ENCODE results near the gene FCRL6. TPM values are rescaled to one million over a fixed set of nuclear protein-coding genes. Genes with fewer than 3 reads are reported as not detected.

Gene FCRL6
- total and polyA plus RNA-seq, 2 donors (not counting 3 experiments of a cell fraction or from before 2014, with no cell fraction given) = 0.06 TPM; not detected in 1

GRCh38 chr1:159829822-159830465, 27.8 kb downstream of the FCRL6 start:
- ChIA-PET CTCF (interaction anchor here (1.0 to 9.0 kb wide), 15 partner anchors 12 to 697 kb away, joined by 3 to 71 read pairs (median 4); partner anchors contain the start of gene DUSP23), POLR2A (no interaction called here)
- TF ChIP-seq FOS (IDR thresholded peaks at IDR 0.05; ENCODE audit: borderline replicate concordance, insufficient read depth, low read length) = no peak
- TF ChIP-seq EZH2 (IDR thresholded peaks at IDR 0.05; ENCODE audit: borderline replicate concordance, low read depth, low read length, severe bottlenecking) = no peak
- H3K4me3 ChIP-seq (replicated peaks in 1 of 3; ENCODE audit: insufficient read depth in 1 of 3, low read depth in 1 of 3, low read length in 3 of 3) = no peak overlapping the region
- BruUV-seq (replicated peaks) = no TSS peak
- dilution Hi-C loops (cut with MboI; ENCODE audit: extremely low pct_ligation_motif_present, low sequenced_read_pairs) = no loop called here
- H4K20me1 ChIP-seq (replicated peaks; ENCODE audit: control insufficient read depth, extremely low read depth, insufficient read depth, low read length) = no peaks in the 10 kb centered on the region
- no peaks in the 10 kb centered on the region for H3K9me3 ChIP-seq (replicated peaks; ENCODE audit: control insufficient read depth, insufficient read depth, low read length)
- H3K9me1 ChIP-seq (replicated peaks; ENCODE audit: control insufficient read depth, extremely low read depth, insufficient read depth, low read length) = no peaks in the 10 kb centered on the region
- no peaks in the 10 kb centered on the region for H3K36me3 ChIP-seq (ENCODE audit: control insufficient read depth in 2 of 2, extremely low read depth in 1 of 2, insufficient read depth in 2 of 2, low read length in 2 of 2)
- no peak overlapping the region for H3K9ac ChIP-seq (replicated peaks; ENCODE audit: extremely low read depth, insufficient read depth, low read length)
- intact Hi-C loops (cut with micrococcal nuclease) = loop anchor here (1.0 kb wide), 2 partner anchors 31 to 700 kb away; no protein-coding TSS in a partner anchor
- no peaks in the 10 kb centered on the region for H3K27me3 ChIP-seq (ENCODE audit: control insufficient read depth in 2 of 2, insufficient read depth in 2 of 2, low read length in 2 of 2)
- no peaks in the 10 kb centered on the region for H3K4me1 ChIP-seq (ENCODE audit: control insufficient read depth, extremely low read depth, insufficient read depth, low read length)
- FAIRE-seq (no peak), DNase-seq (ENCODE audit: low read depth, low spot score) (no peak)
- H3K4me2 ChIP-seq (ENCODE audit: insufficient read depth, low read length) = no peak overlapping the region
- H3K79me2 ChIP-seq (ENCODE audit: control insufficient read depth, insufficient read depth, low read length) = no peaks in the 10 kb centered on the region
- no peak overlapping the region for H3K27ac ChIP-seq (ENCODE audit: insufficient read depth, low read depth, low read length)
- no peak overlapping the region for H2AFZ ChIP-seq (ENCODE audit: low read depth, low read length)

- Histone ChIP-seq H3K4me1 (ENCODE audit: control insufficient read depth, extremely low read depth, insufficient read depth, low read length) (no peaks in the 10 kb centered on the region), H3K9ac (replicated peaks; ENCODE audit: extremely low read depth, insufficient read depth, low read length) (no peak overlapping the region), H3K4me2 (ENCODE audit: insufficient read depth, low read length) (no peak overlapping the region), H3K36me3 (ENCODE audit: control insufficient read depth in 2 of 2, extremely low read depth in 1 of 2, insufficient read depth in 2 of 2, low read length in 2 of 2) (no peaks in the 10 kb centered on the region), H3K9me1 (replicated peaks; ENCODE audit: control insufficient read depth, extremely low read depth, insufficient read depth, low read length) (no peaks in the 10 kb centered on the region), H3K79me2 (ENCODE audit: control insufficient read depth, insufficient read depth, low read length) (no peaks in the 10 kb centered on the region), H3K4me3 (replicated peaks in 1 of 3; ENCODE audit: insufficient read depth in 1 of 3, low read depth in 1 of 3, low read length in 3 of 3) (no peak overlapping the region), H3K27me3 (ENCODE audit: control insufficient read depth in 2 of 2, insufficient read depth in 2 of 2, low read length in 2 of 2) (no peaks in the 10 kb centered on the region), H3K27ac (ENCODE audit: insufficient read depth, low read depth, low read length) (no peak overlapping the region), H3K9me3 (replicated peaks; ENCODE audit: control insufficient read depth, insufficient read depth, low read length) (no peaks in the 10 kb centered on the region), H4K20me1 (replicated peaks; ENCODE audit: control insufficient read depth, extremely low read depth, insufficient read depth, low read length) (no peaks in the 10 kb centered on the region), H2AFZ (ENCODE audit: low read depth, low read length) (no peak overlapping the region)
- BruUV-seq (replicated peaks) = no TSS peak
- TF ChIP-seq EZH2 (IDR thresholded peaks at IDR 0.05; ENCODE audit: borderline replicate concordance, low read depth, low read length, severe bottlenecking) (no peak), POLR2AphosphoS5 (IDR thresholded peaks at IDR 0.05; ENCODE audit: insufficient read depth, low read depth, low read length) (no peak), GATA2 (IDR thresholded peaks at IDR 0.05; ENCODE audit: insufficient read depth, insufficient read length, low read depth, low read length) (no peak), POLR2A (IDR thresholded peaks at IDR 0.05; ENCODE audit: low read depth, low read length) (no peak)
- FAIRE-seq = no peak
- no peak for DNase-seq (ENCODE audit: low read depth, low spot score)
- CTCF ChIA-PET = interaction anchor here (1.1 to 9.0 kb wide), 8 partner anchors 11 to 698 kb away, joined by 4 to 71 read pairs (median 8); no protein-coding TSS in a partner anchor
- POLR2A ChIA-PET = no interaction called here
- dilution Hi-C loops (cut with MboI; ENCODE audit: extremely low pct_ligation_motif_present, low sequenced_read_pairs) (no loop called here), intact Hi-C loops (cut with micrococcal nuclease) (no loop called here)
Observed at GRCh38 chr1:159830722-159831121, 28.6 kb downstream of the FCRL6 start.
